GM12864 (cell line): Measurements from ENCODE around the gene LACC1.
A peak's percentile ranks its signal among the peaks of the same experiment; 100 is the strongest.

Experiments used
- DNase-seq: peaks from one replicate; pipeline ENCODE4 v3.0.0-alpha.2; 2011; ENCODE audit warnings: low read depth
- H3K4me3 ChIP-seq: 2 replicates; pipeline ENCODE4 v1.5.1; 2011; ENCODE audit warnings: mild to moderate bottlenecking, low read depth, low read length, control low read depth
- CTCF ChIP-seq: IDR thresholded peaks from 2 replicates; pipeline ENCODE4 v1.5.1; 2011; ENCODE audit warnings: low read depth, mild to moderate bottlenecking, moderate library complexity, low read length, control low read depth, inconsistent platforms; ENCODE audit errors: missing control alignments

Gene LACC1

GRCh38 chr13:43879755-43880181 lies at the start of gene LACC1:
Gene LACC1 (plus strand): TSS chr13:43879904. CDS start chr13:43880986, 1,082 bp downstream.
- TF ChIP-seq CTCF: no peak
- peak within 1 kb of the TSS; percentile 97 for H3K4me3 ChIP-seq
- DNase-seq: no peak

GRCh38 chr13:43830497-43830881 lies 49.2 kb upstream of the LACC1 start:
- TF ChIP-seq CTCF: no peak
- no peak for DNase-seq
- no peak overlapping the region for H3K4me3 ChIP-seq

- TF ChIP-seq CTCF: no peak
- DNase-seq: no peak
- H3K4me3 ChIP-seq: no peak overlapping the region
These were observed 48.6 kb upstream of the LACC1 start for GRCh38 chr13:43831088-43831487.

- H3K4me3 ChIP-seq: no peak overlapping the region
- DNase-seq: no peak
- TF ChIP-seq CTCF: no peak
These were observed 44.0 kb upstream of the LACC1 start for GRCh38 chr13:43835701-43836100.

GRCh38 chr13:43838909-43839308 lies 40.8 kb upstream of the LACC1 start:
- no peak for TF ChIP-seq CTCF
- DNase-seq: no peak
- H3K4me3 ChIP-seq: no peak overlapping the region

- no peak for TF ChIP-seq CTCF
- no peak overlapping the region for H3K4me3 ChIP-seq
- no peak for DNase-seq
These were observed 33.1 kb upstream of the LACC1 start for GRCh38 chr13:43846496-43847158.

- TF ChIP-seq CTCF: no peak
- DNase-seq: no peak
- H3K4me3 ChIP-seq: no peak overlapping the region
These were observed 31.6 kb upstream of the LACC1 start for GRCh38 chr13:43848001-43848649.
